ENCODE measurements around the gene BID.

- no peak for TF ChIP-seq POLR2A (IDR thresholded peaks at IDR 0.05)
- TF ChIP-seq, protein P1, sequence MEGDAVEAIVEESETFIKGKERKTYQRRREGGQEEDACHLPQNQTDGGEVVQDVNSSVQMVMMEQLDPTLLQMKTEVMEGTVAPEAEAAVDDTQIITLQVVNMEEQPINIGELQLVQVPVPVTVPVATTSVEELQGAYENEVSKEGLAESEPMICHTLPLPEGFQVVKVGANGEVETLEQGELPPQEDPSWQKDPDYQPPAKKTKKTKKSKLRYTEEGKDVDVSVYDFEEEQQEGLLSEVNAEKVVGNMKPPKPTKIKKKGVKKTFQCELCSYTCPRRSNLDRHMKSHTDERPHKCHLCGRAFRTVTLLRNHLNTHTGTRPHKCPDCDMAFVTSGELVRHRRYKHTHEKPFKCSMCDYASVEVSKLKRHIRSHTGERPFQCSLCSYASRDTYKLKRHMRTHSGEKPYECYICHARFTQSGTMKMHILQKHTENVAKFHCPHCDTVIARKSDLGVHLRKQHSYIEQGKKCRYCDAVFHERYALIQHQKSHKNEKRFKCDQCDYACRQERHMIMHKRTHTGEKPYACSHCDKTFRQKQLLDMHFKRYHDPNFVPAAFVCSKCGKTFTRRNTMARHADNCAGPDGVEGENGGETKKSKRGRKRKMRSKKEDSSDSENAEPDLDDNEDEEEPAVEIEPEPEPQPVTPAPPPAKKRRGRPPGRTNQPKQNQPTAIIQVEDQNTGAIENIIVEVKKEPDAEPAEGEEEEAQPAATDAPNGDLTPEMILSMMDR (IDR thresholded peaks at IDR 0.05), result no peak
Observed at GRCh38 chr22:17746916-17747315, 27.4 kb downstream of the BID start.
